COLO668 (cell line): ENCODE results near the gene ITIH2.
"Not testable (repeated sequence)": the region's sequence is repeated elsewhere in the genome, so short reads cannot be mapped to it uniquely, and the experiment has no call there.

Experiments
- DNase-seq: peaks from one replicate; lab custom pipeline; 2025; ENCODE audit not compliant: unreplicated experiment; lab: John Stamatoyannopoulos, UW

Gene ITIH2, protein sequence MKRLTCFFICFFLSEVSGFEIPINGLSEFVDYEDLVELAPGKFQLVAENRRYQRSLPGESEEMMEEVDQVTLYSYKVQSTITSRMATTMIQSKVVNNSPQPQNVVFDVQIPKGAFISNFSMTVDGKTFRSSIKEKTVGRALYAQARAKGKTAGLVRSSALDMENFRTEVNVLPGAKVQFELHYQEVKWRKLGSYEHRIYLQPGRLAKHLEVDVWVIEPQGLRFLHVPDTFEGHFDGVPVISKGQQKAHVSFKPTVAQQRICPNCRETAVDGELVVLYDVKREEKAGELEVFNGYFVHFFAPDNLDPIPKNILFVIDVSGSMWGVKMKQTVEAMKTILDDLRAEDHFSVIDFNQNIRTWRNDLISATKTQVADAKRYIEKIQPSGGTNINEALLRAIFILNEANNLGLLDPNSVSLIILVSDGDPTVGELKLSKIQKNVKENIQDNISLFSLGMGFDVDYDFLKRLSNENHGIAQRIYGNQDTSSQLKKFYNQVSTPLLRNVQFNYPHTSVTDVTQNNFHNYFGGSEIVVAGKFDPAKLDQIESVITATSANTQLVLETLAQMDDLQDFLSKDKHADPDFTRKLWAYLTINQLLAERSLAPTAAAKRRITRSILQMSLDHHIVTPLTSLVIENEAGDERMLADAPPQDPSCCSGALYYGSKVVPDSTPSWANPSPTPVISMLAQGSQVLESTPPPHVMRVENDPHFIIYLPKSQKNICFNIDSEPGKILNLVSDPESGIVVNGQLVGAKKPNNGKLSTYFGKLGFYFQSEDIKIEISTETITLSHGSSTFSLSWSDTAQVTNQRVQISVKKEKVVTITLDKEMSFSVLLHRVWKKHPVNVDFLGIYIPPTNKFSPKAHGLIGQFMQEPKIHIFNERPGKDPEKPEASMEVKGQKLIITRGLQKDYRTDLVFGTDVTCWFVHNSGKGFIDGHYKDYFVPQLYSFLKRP

DNA sequence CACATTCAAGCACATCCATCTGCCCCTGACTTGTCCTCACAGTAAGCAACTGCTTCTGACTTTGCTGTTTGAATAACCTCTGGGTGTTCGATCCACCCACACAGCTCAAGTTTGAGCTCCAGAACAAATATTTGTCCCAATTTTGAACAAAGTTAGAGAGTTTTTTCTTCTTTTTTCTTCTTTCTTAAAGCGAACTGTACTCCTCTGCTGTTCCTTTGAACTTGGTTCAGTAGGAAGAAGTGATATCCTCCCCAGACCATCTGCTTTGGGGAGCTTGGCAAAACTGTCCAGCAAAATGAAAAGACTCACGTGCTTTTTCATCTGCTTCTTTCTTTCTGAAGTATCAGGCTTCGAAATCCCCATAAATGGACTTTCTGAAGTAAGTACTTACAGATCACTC, at the start of gene ITIH2:
Gene ITIH2 (plus strand): TSS at position 177 of the 400 bp plus-strand sequence. CDS start 119 bp downstream, at position 296.
- no peak for DNase-seq

DNA sequence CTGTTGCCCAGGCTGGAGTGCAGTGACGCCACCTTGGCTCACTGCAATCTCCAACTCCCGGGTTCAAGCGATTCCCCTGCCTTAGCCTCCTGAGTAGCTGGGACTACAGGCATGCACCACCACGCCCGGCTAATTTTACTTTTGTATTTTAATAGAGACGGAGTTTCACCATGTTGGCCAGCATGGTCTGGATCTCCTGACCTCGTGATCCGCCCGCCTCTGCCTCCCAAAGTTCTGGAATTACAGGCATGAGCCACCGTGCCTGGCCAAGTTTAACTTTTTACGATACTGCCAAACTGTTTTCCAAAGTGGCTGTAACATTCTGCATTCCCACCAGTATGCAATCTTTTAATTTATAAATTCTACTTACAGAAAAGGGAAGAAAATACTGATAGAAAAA, 46.0 kb upstream of the ITIH2 start:
- not testable (repeated sequence) for DNase-seq

DNA sequence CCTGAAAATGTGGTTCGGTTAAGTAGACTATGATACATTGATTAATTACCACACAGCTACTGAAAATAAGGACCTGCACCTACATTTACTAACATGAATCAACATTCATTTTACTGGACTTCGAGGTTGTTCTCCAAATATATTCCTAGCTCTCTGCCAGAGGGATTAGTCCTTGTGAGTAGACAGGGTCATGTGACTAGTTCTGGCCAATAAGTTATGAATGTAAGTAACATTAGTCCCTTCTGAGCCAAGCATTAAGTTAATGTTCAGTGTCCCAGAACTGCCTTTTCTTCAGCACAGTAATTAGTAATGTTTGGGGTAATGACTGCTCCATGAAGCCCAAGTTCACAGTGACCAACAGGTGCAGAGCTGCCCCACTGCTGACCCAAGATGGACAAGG, 45.6 kb upstream of the ITIH2 start:
- DNase-seq = no peak

DNA sequence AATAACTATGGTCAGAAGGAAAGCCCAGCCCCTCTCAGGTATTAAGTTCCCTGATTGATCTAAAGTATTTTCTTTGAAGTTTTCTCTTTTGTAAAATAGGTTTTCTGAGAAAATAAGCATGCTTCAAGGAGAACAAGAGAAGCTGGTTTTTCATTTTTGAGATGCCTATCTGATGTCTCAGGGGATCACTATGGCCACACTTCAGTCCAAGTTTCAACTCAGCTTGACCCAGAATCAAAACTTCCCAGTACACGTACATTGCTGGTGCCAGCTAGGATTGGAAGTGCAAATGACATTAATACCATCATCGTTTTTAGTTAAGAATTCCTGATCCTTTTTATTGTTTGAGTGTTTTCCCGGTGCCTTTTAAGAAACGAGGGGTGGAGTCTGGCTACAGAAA, 43.6 kb upstream of the ITIH2 start:
- DNase-seq = no peak

DNA sequence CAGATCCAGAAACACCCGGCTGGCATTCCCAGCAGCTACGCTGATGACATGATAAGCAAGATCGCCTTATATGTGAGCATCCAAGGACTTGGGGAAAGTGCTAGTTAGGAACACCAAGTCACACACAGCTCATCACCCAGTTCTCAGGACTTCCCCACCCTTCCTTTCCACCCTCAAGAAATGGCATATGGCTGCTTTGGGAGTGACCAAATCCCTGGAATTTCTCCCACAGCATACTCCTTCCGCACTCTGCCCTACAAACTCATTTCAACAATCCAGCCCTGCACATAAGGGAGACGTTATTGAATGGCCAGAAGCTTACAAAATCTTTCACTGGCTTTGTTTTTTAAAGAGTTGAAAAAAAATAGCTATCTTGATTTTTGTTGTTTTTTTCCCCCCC, 40.6 kb upstream of the ITIH2 start:
- DNase-seq = no peak

DNA sequence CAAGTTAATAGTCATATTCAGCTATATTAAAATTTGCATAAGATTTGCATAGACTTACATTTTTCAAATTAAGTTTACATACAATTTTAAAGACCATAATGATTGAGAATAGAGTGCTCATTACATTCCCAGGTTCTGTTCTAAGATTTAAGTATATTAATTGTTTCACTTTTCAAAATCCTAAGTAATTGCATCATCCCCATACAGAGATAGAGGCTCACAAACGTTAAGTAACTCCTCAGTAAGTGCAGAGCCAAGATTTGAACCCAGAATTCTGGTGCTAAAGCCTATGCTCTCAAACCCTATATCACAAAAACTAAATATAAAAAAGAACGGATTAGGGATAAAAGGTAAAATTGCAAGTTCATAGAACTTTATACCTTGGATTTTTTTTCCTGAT, 38.4 kb upstream of the ITIH2 start:
- DNase-seq = no peak

DNA sequence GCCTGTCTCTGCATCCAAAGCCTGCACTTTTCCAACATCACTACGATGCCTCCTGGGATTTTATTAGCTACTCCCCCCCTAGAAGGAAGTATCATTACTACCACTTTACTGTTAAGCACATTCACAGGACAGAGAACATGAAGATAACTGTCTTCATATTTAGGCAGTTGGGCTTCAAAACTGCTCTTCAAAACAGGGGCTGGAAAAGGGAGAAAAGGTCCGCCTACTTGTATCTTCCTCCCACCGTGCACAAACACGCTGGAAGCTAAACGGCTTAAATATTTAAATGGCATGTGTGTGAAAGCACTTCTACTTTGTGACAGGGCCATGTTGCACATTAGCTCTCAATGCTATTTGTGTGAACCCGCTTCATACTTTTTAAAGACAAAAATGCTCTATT, 37.3 kb upstream of the ITIH2 start:
- no peak for DNase-seq

DNA sequence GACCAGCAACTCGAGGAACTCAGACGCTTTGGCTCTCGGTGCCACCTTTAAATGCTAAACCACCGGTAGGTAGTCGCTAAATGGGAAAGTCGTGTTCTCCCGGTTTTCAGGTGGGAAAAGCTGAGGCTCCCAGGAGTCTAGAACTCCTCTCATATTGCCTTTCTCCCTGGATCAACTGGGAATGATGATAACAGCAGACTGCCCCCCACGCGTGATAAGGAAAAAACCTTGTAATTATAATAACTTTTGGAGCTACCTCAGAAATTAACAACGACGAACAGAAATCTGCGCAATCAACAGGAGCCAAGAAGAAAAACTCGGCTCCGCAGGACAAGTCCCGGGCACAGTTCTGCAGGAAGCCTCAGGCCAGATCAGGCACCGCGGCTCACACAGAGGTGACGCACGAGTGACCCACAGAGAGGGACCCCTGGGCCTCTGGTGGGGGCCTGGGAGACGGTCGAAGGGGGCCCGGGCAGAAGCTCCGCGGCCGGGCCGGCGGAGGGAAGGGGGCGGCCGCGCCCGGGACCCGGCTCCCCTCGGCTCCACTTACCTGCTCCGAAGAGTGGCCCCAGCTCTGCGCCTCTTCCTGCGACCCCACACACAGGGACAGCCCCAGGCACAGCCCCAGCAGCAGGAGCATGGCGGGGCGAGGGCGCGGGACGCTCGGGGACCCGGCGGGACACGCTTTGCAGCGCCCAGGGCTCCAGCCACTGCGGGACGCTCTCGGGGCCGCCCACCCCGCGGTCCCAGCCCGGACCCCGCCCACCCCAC, 36.7 kb upstream of the ITIH2 start, which contains the start of gene ITIH5:
Gene ITIH5 (minus strand): TSS at position 714 of the 771 bp plus-strand sequence. CDS start 74 bp downstream, at position 640.
- no peak for DNase-seq

DNA sequence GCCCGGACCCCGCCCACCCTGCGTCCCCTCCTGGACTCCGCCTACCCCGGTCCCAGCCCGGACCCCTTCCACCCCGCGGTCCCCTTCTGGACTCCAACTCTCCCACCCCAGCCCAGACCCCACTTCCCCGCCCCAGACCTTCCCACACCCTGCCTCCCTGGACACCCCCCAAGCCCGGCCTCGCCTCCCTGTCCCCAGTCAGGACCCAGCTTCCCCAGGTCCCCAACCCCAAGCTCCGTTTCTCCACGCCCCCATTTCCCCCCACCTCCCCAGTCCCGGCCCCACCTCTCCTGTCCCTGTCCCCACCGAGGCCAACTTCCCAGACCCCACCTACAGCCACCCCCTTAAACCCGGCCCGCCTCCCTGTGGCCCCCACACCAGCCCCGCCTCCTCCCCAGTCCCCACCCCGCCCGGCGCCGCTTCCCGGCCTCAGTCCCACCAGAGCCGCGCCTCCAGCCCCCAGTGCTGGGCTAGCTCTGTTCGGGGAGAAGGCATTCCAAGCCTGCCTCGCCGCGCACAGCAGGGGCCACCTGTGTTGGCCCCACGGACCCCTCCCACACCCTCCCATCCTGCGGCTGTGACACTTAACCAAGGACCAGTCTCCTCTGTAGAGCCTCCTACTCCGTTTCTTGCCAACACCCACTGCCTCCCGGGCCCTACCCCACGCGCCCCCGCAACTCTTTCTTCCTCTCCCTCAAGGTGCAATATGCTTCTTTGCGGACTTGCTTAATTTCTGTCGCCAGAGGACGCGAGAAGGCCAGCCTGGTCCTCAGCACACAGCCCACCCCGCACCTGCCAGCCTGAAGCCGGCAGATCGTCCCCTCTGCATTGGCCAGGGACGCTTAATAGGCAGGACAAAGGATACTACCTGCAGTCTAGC, 35.6 kb upstream of the ITIH2 start:
- no peak for DNase-seq

DNA sequence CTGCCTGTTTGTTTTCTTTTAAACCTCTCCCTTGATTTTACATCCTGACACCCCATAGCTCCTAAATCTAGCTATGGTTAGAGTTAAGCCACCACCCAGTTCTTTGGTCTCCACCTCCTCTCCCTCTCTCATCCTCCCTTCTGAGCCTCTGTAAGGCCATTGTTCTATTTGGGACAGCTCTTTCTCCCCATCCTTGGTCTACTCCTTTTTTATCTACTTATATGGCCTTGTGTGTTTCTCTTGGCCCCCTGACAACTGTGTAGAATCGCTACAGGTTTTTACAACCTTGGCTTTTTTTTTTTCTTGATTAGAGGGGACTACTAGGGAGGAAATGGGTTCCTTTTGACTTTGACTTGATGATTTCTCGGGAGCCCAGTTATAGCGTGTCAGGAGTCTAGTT, 33.0 kb upstream of the ITIH2 start:
- DNase-seq = no peak

DNA sequence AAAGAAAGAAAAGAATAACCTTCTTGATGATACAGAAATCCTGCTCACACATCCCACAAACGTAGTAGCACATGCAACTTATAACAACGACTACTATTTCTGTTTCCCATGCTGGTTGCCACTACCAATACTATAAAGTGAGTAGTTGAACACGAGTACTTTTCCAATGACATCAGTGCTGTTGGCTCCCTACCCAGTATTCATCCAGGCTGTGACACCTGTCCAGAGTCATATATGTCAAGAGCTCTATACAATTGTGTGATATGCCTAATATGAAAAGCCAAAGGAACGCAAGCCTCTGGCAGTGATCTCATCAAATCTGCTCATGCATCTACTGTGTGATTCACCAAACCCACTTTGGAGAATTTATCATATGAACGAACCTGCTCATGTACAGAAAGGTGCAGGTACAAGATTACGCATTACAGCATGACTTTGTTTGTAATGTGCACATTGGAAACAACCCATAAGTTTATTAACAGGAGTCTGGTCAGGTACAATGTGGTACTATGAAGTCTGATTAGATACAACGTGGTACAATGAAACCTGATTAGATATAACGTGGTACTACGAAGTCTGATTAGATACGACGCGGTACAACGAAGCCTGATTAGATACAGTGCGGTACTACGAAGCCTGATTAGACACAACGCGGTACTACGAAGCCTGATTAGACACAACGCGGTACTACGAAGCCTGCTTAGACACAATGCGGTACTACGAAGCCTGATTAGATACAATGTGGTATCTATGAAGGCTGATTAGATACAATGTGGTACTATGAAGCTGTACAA, 30.6 kb upstream of the ITIH2 start:
- no peak for DNase-seq

DNA sequence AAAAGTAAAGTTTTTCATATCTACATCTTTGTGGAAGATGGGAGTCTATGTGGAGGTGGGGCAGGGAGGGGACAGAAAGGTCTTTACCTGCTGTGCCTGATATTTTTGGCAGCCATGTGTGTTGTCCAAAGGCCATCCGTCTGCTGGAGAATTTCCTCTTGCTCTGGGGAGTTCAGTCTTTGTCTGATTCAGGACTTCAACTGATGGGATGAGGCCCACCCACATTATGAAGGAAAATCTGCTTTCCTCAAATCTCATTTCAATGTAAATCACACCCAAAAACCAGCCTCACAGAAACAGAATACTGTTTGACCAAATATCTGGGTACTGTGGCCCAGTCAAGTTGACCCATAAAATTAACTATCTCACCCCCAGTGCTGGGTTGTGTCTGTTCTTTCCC, 23.9 kb upstream of the ITIH2 start:
- DNase-seq = no peak

DNA sequence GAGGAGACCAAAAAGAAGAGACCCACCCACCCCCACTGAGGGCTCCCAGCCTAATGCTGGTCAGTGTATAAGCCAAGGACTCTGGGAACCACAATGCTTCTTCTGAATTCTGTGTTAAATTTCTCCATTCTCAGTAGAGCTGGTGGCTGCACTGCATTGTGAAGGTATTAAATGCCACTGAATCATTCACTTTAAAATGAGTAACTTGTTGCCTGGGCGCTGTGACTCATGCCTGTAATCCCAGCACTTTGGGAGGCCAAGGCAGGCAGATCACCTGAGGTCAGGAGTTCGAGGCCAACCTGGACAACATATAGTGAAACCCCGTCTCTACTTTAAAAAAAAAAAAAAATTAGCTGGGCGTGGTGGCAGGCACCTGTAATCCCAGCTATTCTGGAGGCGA, 23.0 kb upstream of the ITIH2 start:
- not testable (repeated sequence) for DNase-seq

DNA sequence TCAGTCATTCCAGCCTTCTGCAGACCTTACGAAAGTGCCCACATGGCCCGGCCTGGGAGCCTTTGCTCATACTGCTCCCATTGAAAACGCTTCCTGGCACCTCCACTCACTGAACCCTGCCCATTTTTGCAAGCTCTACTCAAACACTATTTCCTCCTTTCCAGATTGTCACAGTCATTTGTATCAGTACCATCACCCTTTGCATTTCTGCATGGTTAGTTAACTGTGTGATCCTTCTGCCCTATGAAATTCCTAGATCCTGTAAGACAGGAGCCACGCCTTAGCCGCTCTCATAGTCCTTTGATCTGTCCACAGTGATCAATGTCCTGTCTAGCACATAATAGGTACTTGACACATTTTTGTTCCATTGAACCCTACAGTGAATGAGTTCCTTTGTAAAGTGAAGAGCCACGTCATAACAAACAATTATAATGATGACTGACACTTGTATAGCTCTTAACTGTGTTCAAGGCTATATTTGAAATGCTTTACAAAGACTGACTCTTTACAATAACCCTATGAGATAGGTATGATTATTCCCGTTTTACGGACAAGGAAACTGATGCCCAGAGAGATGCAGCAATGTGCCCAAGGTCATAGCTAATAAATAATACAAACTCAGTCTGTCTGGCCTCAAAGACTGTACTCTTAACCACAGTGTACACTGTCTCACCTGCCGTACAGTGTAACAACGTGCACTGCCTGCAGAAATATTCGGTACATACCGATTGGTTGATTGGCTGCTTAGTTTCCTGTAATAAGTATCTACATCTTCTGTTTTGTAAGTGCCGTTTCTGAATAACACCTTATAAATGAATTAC, 16.6 kb upstream of the ITIH2 start:
- DNase-seq = no peak

DNA sequence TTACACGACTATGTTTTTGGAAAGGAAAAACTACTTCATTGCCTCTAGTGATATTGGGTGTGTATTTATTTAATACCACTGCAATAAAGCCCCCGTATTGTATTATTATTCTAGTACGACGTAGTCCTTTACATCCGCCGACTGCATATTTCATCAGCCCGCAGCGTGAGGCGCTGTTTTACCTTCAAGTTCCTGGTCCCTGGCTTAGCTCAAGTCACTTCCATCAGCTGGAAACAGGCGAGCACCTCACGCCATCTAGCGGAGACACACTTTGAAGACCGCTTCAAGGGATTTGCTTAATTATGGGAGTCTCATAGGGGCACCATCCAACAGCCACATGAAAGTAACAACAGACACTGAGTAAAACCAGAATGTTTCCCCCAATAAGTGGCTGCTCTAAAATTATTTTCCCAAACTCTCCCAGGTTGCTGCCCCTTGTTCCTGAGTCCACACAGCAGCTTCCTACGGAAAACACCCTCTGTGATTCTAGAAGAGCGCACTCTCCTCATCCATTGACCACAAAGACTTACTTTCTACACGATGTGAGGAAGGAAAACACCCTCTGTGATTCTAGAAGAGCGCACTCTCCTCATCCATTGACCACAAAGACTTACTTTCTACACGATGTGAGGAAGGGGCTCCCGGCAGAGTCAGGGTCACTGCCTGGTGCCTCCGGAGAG, 15.7 kb upstream of the ITIH2 start:
- DNase-seq = peak; percentile 50

DNA sequence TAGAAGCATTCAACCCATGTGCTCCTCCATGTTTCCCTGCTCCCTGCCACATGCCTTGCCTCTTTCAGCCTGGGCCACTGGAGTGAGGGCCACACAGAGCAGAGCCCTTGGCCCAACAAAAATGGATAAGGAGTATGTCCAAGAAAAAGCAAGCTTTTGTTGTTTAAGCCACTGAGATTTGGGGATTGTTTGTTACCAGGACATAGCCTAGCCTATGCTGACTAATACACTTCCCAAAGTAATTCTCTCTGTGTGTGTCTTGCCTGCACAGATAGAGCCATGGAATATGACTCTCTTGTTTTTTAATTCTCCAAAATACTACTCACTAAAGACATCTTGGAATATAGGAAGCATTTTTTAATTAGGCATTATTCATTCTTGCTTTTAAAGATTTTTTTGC, 13.5 kb upstream of the ITIH2 start:
- DNase-seq = no peak

DNA sequence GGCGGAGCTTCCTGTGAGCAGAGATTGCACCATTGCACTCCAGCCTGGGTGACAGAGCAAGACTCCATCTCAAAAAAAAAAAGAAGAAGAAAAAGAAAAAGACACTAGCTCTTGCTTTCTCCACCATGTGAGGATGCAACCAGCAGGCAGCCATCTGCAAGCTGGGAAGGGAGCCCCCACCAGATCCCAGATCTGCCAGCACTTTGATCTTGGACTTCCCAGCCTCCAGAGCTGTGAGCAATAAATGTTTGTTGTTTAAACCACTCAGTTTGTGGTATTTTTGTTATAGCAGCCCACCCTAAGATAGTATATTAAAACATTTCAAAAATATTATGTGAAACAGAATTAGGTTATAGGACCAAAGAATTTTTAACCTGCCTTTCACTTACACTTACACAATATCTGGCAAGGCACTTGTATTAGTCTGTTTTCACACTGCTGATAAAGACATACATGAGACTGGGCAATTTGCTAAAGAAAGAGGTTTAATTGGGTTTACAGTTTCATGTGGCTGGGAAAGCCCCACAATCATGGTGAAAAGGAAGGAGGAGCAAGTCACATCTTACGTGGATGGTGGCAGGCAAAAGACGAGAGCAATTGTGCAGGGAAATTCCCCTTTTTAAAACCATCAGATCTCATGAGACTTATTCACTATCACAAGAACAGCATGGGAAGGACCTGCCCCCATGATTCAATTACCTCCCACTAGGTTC, 12.1 kb upstream of the ITIH2 start:
- DNase-seq = not testable (repeated sequence)
